ENCODE data around the gene ANGPTL4.
"Not testable (repeated sequence)": the region's sequence is repeated elsewhere in the genome, so short reads cannot be mapped to it uniquely, and the experiment has no call there.

Gene ANGPTL4

GRCh38 chr19:8340341-8341096 lies 23.4 kb upstream of the ANGPTL4 start:
- CTCF ChIA-PET, result interaction anchor here (0.6 to 1.5 kb wide), 3 partner anchors 10 to 17 kb away, joined by 3 to 5 read pairs (median 4); no protein-coding TSS in a partner anchor
- no peaks in the 10 kb centered on the region for H3K36me3 ChIP-seq (ENCODE audit: control insufficient read depth in 4 of 4, insufficient read depth in 4 of 4, low read length in 3 of 4)
- H3K9me3 ChIP-seq (ENCODE audit: control extremely low read depth in 1 of 5, control insufficient read depth in 4 of 5, insufficient read depth in 2 of 5, low read depth in 1 of 5, low read length in 4 of 5), result no peaks in the 10 kb centered on the region
- no peak overlapping the region for H3K27ac ChIP-seq (ENCODE audit: insufficient read depth in 1 of 2, low read depth in 1 of 2, low read length in 2 of 2, poor library complexity in 1 of 2, severe bottlenecking in 2 of 2)
- peaks cover 0 to 93% (median 34%) of the 10 kb centered on the region in 5 experiments for H3K27me3 ChIP-seq (replicated peaks in 2 of 5; ENCODE audit: control insufficient read depth in 4 of 5, insufficient read depth in 5 of 5, low read length in 4 of 5)
- H3K4me1 ChIP-seq (ENCODE audit: control extremely low read depth in 1 of 4, control insufficient read depth in 4 of 4, insufficient read depth in 4 of 4, low read length in 3 of 4), result peaks cover 0 to 28% (median 20%) of the 10 kb centered on the region in 4 experiments
- no peak for DNase-seq
- POLR2A ChIA-PET, result no interaction called here
- WGBS (ENCODE audit: insufficient coverage), result 14% methylated on average over 15 of the region's 15 CpGs
- no peak overlapping the region for H3K4me3 ChIP-seq (ENCODE audit: control insufficient read depth in 1 of 7, extremely low read depth in 1 of 7, insufficient read depth in 4 of 7, low read depth in 2 of 7, low read length in 6 of 7)

- H3K4me3 ChIP-seq (ENCODE audit: control insufficient read depth in 1 of 7, extremely low read depth in 1 of 7, insufficient read depth in 4 of 7, low read depth in 2 of 7, low read length in 6 of 7); H3K27ac ChIP-seq (ENCODE audit: insufficient read depth in 1 of 2, low read depth in 1 of 2, low read length in 2 of 2, poor library complexity in 1 of 2, severe bottlenecking in 2 of 2); POLR2A ChIA-PET; H3K9me3 ChIP-seq (ENCODE audit: control extremely low read depth in 1 of 5, control insufficient read depth in 4 of 5, insufficient read depth in 2 of 5, low read depth in 1 of 5, low read length in 4 of 5); H3K36me3 ChIP-seq (ENCODE audit: control insufficient read depth in 4 of 4, insufficient read depth in 4 of 4, low read length in 3 of 4); DNase-seq: not testable (repeated sequence)
- H3K27me3 ChIP-seq (replicated peaks in 2 of 5; ENCODE audit: control insufficient read depth in 4 of 5, insufficient read depth in 5 of 5, low read length in 4 of 5), result peaks cover 0 to 83% (median 25%) of the 10 kb centered on the region in 5 experiments
- CTCF ChIA-PET, result interaction anchor here (1.2 to 1.5 kb wide), 2 partner anchors 11 to 18 kb away, joined by 4 to 5 read pairs; no protein-coding TSS in a partner anchor
- no CpG with 5 or more reads among the region's 4 CpGs for WGBS (ENCODE audit: insufficient coverage)
- peaks cover 0 to 25% (median 16%) of the 10 kb centered on the region in 4 experiments for H3K4me1 ChIP-seq (ENCODE audit: control extremely low read depth in 1 of 4, control insufficient read depth in 4 of 4, insufficient read depth in 4 of 4, low read length in 3 of 4)
Measured at GRCh38 chr19:8341504-8341903, 22.5 kb upstream of the ANGPTL4 start.

- Histone ChIP-seq H3K4me1 (ENCODE audit: control extremely low read depth in 1 of 4, control insufficient read depth in 4 of 4, insufficient read depth in 4 of 4, low read length in 3 of 4) (peaks cover 0 to 22% (median 14%) of the 10 kb centered on the region in 4 experiments), H3K36me3 (ENCODE audit: control insufficient read depth in 4 of 4, insufficient read depth in 4 of 4, low read length in 3 of 4) (no peaks in the 10 kb centered on the region), H3K9me3 (ENCODE audit: control extremely low read depth in 1 of 5, control insufficient read depth in 4 of 5, insufficient read depth in 2 of 5, low read depth in 1 of 5, low read length in 4 of 5) (no peaks in the 10 kb centered on the region), H3K4me3 (ENCODE audit: control insufficient read depth in 1 of 7, extremely low read depth in 1 of 7, insufficient read depth in 4 of 7, low read depth in 2 of 7, low read length in 6 of 7) (peak overlapping the region in 1 of 7 experiments; percentile 56), H3K27ac (ENCODE audit: insufficient read depth in 1 of 2, low read depth in 1 of 2, low read length in 2 of 2, poor library complexity in 1 of 2, severe bottlenecking in 2 of 2) (no peak overlapping the region), H3K27me3 (replicated peaks in 2 of 5; ENCODE audit: control insufficient read depth in 4 of 5, insufficient read depth in 5 of 5, low read length in 4 of 5) (peaks cover 0 to 77% (median 22%) of the 10 kb centered on the region in 5 experiments)
- DNase-seq, result no peak
- ChIA-PET POLR2A (no interaction called here), CTCF (interaction anchor here (0.9 to 3.1 kb wide), 2 partner anchors 11 to 13 kb away, joined by 3 to 20 read pairs; no protein-coding TSS in a partner anchor)
- WGBS (ENCODE audit: insufficient coverage), result 22% methylated on average over 13 of the region's 14 CpGs
Measured at GRCh38 chr19:8342316-8342683, 21.7 kb upstream of the ANGPTL4 start.

GRCh38 chr19:8342684-8343482 lies 21.1 kb upstream of the ANGPTL4 start, which contains the start of gene KANK3:
KANK3 (minus strand) TSS chr19:8343262; CDS start chr19:8337828, 5,434 bp downstream.
- 2% methylated on average over 53 of the region's 65 CpGs for WGBS (ENCODE audit: insufficient coverage)

DNA sequence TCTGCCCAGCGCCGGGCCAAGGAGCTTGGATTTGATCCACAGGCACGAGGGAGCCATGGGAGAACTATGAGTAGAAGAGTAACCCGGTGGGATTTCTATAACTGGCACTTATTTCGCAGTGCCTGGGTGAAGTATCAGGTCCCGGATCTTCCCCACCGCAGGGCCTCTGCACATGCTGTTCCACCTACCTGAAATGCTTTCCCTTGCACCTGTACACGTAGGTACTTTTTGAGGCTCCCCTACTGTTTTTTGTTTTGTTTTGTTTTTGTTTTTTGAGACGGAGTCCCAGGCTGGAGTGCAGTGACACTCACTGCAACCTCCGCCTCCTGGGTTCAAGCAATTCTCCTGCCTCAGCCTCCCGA lies 20.5 kb upstream of the ANGPTL4 start:
- no peaks in the 10 kb centered on the region for H3K36me3 ChIP-seq (ENCODE audit: control insufficient read depth in 4 of 4, insufficient read depth in 4 of 4, low read length in 3 of 4)
- peaks cover 0 to 66% (median 12%) of the 10 kb centered on the region in 5 experiments for H3K27me3 ChIP-seq (replicated peaks in 2 of 5; ENCODE audit: control insufficient read depth in 4 of 5, insufficient read depth in 5 of 5, low read length in 4 of 5)
- H3K4me1 ChIP-seq (ENCODE audit: control extremely low read depth in 1 of 4, control insufficient read depth in 4 of 4, insufficient read depth in 4 of 4, low read length in 3 of 4), result peaks cover 0 to 22% (median 14%) of the 10 kb centered on the region in 4 experiments
- POLR2A ChIA-PET, result no interaction called here
- no peaks in the 10 kb centered on the region for H3K9me3 ChIP-seq (ENCODE audit: control extremely low read depth in 1 of 5, control insufficient read depth in 4 of 5, insufficient read depth in 2 of 5, low read depth in 1 of 5, low read length in 4 of 5)
- H3K27ac ChIP-seq (ENCODE audit: insufficient read depth in 1 of 2, low read depth in 1 of 2, low read length in 2 of 2, poor library complexity in 1 of 2, severe bottlenecking in 2 of 2), result no peak overlapping the region
- CTCF ChIA-PET, result interaction anchor here (3.1 kb wide), 1 partner anchor 10 kb away, joined by 20 read pairs; no protein-coding TSS in a partner anchor
- H3K4me3 ChIP-seq (ENCODE audit: control insufficient read depth in 1 of 7, extremely low read depth in 1 of 7, insufficient read depth in 4 of 7, low read depth in 2 of 7, low read length in 6 of 7), result peak overlapping the region in 4 of 7 experiments; percentile 51 to 67 (median 56)
- DNase-seq, result no peak
- 31% methylated on average over 7 of the region's 11 CpGs for WGBS (ENCODE audit: insufficient coverage)

More at GRCh38 chr19:8342684-8343482, 21.1 kb upstream of the ANGPTL4 start, which contains the start of gene KANK3:
- H3K36me3 ChIP-seq (ENCODE audit: control insufficient read depth in 4 of 4, insufficient read depth in 4 of 4, low read length in 3 of 4), result no peaks in the 10 kb centered on the region
- DNase-seq, result peak; percentile 93 to 95 (median 95)
- ChIA-PET POLR2A (no interaction called here), CTCF (interaction anchor here (0.9 to 3.1 kb wide), 2 partner anchors 10 to 12 kb away, joined by 3 to 20 read pairs; no protein-coding TSS in a partner anchor)
- H3K27ac ChIP-seq (ENCODE audit: insufficient read depth in 1 of 2, low read depth in 1 of 2, low read length in 2 of 2, poor library complexity in 1 of 2, severe bottlenecking in 2 of 2), result no peak within 1 kb of the TSS
- peaks cover 0 to 22% (median 14%) of the 10 kb centered on the region in 4 experiments for H3K4me1 ChIP-seq (ENCODE audit: control extremely low read depth in 1 of 4, control insufficient read depth in 4 of 4, insufficient read depth in 4 of 4, low read length in 3 of 4)
- H3K27me3 ChIP-seq (replicated peaks in 2 of 5; ENCODE audit: control insufficient read depth in 4 of 5, insufficient read depth in 5 of 5, low read length in 4 of 5), result peaks cover 0 to 71% (median 17%) of the 10 kb centered on the region in 5 experiments
- H3K9me3 ChIP-seq (ENCODE audit: control extremely low read depth in 1 of 5, control insufficient read depth in 4 of 5, insufficient read depth in 2 of 5, low read depth in 1 of 5, low read length in 4 of 5), result no peaks in the 10 kb centered on the region
- H3K4me3 ChIP-seq (ENCODE audit: control insufficient read depth in 1 of 7, extremely low read depth in 1 of 7, insufficient read depth in 4 of 7, low read depth in 2 of 7, low read length in 6 of 7), result peak within 1 kb of the TSS in 6 of 7 experiments; percentile 23 to 67 (median 53)

- 66% methylated on average over 5 of the region's 8 CpGs for WGBS (ENCODE audit: insufficient coverage)
Measured at GRCh38 chr19:8349629-8350372, 14.2 kb upstream of the ANGPTL4 start.

More at GRCh38 chr19:8349629-8350372, 14.2 kb upstream of the ANGPTL4 start:
- POLR2A ChIA-PET, result interaction anchor here (0.6 kb wide), 1 partner anchor 19 kb away, joined by 3 read pairs; no protein-coding TSS in a partner anchor
- CTCF ChIA-PET, result interaction anchor here (0.6 to 1.8 kb wide), 2 partner anchors 16 to 50 kb away, joined by 3 read pairs; no protein-coding TSS in a partner anchor
- not testable (repeated sequence) for H3K27ac ChIP-seq (ENCODE audit: insufficient read depth in 1 of 2, low read depth in 1 of 2, low read length in 2 of 2, poor library complexity in 1 of 2, severe bottlenecking in 2 of 2); H3K9me3 ChIP-seq (ENCODE audit: control extremely low read depth in 1 of 5, control insufficient read depth in 4 of 5, insufficient read depth in 2 of 5, low read depth in 1 of 5, low read length in 4 of 5); H3K4me3 ChIP-seq (ENCODE audit: control insufficient read depth in 1 of 7, extremely low read depth in 1 of 7, insufficient read depth in 4 of 7, low read depth in 2 of 7, low read length in 6 of 7); H3K36me3 ChIP-seq (ENCODE audit: control insufficient read depth in 4 of 4, insufficient read depth in 4 of 4, low read length in 3 of 4); H3K4me1 ChIP-seq (ENCODE audit: control extremely low read depth in 1 of 4, control insufficient read depth in 4 of 4, insufficient read depth in 4 of 4, low read length in 3 of 4); DNase-seq
- H3K27me3 ChIP-seq (replicated peaks in 2 of 5; ENCODE audit: control insufficient read depth in 4 of 5, insufficient read depth in 5 of 5, low read length in 4 of 5), result peaks cover 0 to 38% (median 7%) of the 10 kb centered on the region in 5 experiments

Measured in common myeloid progenitor, CD34-positive (primary cell).